ENCODE results near the gene STRIP1.

GRCh38 chr1:110102081-110102480, 67.7 kb downstream of the STRIP1 start:
- TF ChIP-seq EZH2 (IDR thresholded peaks at IDR 0.05; ENCODE audit: borderline replicate concordance, low read length) (no peak), CTCF (conservative IDR thresholded peaks at IDR 0.05 in 1 of 2, IDR thresholded peaks at IDR 0.05 in 1 of 2; ENCODE audit: extremely low read depth in 1 of 2, insufficient read depth in 1 of 2, low read depth in 1 of 2, low read length in 2 of 2) (no peak)
